ENCODE results near the gene HAND2.

GRCh38 chr4:173486714-173487392 lies 43.2 kb downstream of the HAND2 start:
- TF ChIP-seq RXRA (IDR thresholded peaks at IDR 0.05; ENCODE audit: insufficient read depth, low read depth, low read length) (no peak), CTCF (IDR thresholded peaks at IDR 0.05; ENCODE audit: control extremely low read depth in 1 of 3, insufficient read depth in 1 of 3, low read depth in 1 of 3, low read length in 3 of 3) (no peak), FOSL1 (IDR thresholded peaks at IDR 0.05; ENCODE audit: insufficient read depth, low read depth, low read length) (no peak), GABPA (IDR thresholded peaks at IDR 0.05; ENCODE audit: borderline replicate concordance, insufficient read depth, low read length) (no peak), CREB1 (IDR thresholded peaks at IDR 0.05) (no peak), E2F6 (IDR thresholded peaks at IDR 0.05) (no peak), POLR2AphosphoS5 (IDR thresholded peaks at IDR 0.05; ENCODE audit: low read depth, low read length) (no peak), SIN3A (conservative IDR thresholded peaks at IDR 0.05 in 1 of 2, IDR thresholded peaks at IDR 0.05 in 1 of 2; ENCODE audit: low read depth in 1 of 2, low read length in 2 of 2) (no peak), YY1 (IDR thresholded peaks at IDR 0.05; ENCODE audit: low read depth, low read length) (no peak), RAD21 (IDR thresholded peaks at IDR 0.05 in 1 of 2, conservative IDR thresholded peaks at IDR 0.05 in 1 of 2; ENCODE audit: low read depth in 2 of 2, low read length in 2 of 2) (no peak), PHF8 (conservative IDR thresholded peaks at IDR 0.05; ENCODE audit: low read depth, low read length) (no peak), EGR1 (IDR thresholded peaks at IDR 0.05; ENCODE audit: borderline replicate concordance, low read depth, low read length) (no peak), EP300 (IDR thresholded peaks at IDR 0.05; ENCODE audit: borderline replicate concordance in 1 of 2, low read depth in 2 of 2, low read length in 2 of 2) (no peak)
